Jurkat, Clone E6-1 (cell line): Measurements from ENCODE around the gene HLF.

ENCODE experiments used
- DNase-seq: peaks from one replicate; pipeline ENCODE4 v3.0.0-alpha.2; 2011; ENCODE audit warnings: low read depth, low spot score
- H3K4me3 ChIP-seq: 2 replicates; pipeline ENCODE4 v1.5.1; 2011; ENCODE audit warnings: mild to moderate bottlenecking, low read length, control low read depth, moderate library complexity

Gene HLF

DNA sequence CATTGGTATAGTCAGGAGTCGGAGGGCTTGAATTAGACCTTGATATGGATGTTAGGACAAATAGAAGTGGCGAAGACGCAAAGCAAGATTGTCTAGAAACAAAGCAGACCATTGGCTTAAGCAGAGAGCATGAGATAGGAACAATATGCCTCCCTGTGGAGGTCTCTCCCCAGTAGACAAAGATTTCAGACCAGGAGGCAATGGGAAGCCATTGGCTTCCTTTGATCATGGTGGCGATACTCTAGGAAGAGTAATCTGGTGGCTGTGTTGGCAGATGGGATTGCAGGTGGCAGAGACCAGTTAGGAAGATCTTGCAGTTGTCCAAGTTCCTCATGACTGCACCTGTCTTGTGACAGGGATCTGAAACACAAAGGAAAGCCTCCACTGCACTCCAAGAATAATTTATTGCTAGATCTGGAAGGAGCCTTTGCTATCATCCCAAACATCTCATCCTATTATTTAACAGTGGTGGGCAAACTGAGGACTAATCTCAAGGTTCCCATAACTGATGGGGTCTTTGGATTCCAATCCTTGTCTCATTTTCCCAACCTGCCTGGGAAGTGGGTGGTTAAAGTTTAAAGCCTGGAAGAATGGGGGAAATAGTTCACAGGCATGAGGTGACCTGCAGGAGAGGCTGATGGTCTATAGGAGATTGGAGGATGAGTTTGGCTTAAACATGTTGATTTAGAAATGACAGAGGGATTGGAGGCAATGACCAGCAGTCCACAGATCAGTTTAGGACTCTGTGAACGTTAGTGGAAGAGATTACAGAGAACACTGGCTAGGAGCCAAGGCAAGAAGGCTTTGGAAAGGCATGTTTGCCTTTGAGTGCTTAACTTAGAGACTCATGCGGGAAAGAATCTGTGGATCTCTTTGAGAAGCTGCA, 37.0 kb downstream of the HLF start:
- no peak overlapping the region for H3K4me3 ChIP-seq
- no peak for DNase-seq

DNA sequence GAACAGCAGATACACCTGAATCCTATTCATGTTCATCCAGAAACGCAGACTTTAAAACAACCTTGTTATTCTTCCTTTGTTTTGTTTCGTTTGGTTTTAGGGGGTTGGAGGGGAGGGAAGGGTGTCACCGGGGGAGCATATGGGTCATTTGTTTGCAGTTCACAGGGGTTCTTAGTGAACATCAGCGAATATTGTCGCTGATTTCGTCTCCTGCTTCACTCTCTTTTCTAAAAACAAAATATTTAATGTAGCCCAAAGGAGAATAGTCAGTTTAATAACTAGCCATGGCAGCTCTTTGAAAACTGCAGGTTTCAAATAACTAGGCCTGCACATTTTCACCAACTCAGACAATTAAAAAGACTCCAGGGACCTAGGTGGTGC, 37.6 kb downstream of the HLF start:
- DNase-seq: no peak
- H3K4me3 ChIP-seq: no peak overlapping the region

DNA sequence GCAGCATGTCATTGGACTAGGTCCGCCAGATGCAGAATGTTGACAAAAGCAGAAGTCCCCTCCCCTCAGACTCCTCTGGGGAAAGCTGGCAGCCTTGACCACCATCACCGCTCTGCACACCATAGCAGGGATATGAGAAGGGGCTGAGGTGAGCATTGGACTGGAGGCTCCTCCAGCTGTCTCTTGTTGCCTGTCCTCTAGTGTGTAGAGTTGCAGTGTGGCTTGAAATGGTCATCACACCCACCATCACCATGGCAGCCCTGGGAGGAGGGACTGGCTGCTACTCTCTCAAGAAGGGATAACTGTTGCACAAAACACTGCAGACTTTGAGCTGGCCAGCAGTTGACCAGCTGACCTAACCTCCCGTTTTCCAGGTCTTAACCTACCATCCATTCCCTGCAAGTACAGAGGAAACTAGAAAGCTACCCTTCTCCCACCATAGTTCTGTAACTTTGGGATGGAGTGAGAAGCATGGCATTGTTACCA, 38.3 kb downstream of the HLF start:
- H3K4me3 ChIP-seq: no peak overlapping the region
- DNase-seq: no peak

DNA sequence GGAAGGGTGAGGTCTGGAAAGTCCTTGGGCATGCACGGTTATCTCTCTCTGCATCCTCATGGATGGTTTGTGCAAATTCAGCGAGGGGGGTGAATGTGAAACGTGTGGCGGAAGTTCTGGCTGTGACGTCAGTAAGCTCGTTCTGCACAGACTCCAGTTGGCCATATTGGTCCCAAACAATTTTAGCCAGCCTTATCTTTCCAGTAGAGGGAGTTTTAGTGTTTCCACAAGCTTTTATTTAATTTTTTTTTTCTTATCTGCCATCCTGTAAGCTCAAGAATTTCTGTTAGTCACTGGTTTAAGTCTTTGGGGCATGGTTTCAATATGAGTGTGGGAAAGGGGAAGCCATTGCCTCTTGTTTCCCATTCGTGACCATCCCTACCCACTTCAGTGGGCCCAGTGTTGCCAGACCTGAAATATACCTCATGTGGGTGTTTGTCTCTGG, 39.0 kb downstream of the HLF start:
- DNase-seq: no peak
- H3K4me3 ChIP-seq: no peak overlapping the region

DNA sequence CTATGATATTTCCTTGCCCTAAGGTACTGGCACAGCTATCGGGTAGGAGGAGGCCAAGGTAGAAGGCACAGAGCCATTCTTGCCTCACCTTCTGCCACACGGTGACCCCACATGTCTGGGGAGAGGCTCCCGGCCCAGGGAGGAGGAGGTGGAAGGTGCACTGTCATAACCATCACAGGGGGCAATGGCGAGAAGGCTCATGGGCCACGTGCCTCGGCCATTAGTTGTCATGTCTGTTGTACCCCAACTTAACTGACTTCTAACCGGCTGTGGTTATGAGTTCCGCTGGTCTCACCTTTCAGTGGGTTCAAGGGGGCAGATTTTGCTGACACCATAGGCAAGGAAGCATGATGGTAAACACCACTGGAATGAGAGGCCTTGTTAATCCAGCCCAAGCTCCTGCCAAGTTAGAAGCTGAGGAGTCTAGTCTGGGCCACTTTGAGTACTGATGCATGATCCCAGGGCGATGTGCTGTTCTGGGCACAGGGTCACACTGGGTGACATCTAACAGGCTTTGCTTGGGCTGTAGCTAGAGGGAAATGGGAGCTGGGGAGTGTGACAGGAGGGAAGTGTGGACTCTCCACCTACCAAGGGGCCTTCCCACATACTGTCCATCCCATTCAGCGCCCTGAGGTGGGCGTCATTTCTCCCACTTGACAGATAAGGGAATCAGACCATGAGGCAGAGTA, 39.6 kb downstream of the HLF start:
- H3K4me3 ChIP-seq: no peak overlapping the region
- no peak for DNase-seq

DNA sequence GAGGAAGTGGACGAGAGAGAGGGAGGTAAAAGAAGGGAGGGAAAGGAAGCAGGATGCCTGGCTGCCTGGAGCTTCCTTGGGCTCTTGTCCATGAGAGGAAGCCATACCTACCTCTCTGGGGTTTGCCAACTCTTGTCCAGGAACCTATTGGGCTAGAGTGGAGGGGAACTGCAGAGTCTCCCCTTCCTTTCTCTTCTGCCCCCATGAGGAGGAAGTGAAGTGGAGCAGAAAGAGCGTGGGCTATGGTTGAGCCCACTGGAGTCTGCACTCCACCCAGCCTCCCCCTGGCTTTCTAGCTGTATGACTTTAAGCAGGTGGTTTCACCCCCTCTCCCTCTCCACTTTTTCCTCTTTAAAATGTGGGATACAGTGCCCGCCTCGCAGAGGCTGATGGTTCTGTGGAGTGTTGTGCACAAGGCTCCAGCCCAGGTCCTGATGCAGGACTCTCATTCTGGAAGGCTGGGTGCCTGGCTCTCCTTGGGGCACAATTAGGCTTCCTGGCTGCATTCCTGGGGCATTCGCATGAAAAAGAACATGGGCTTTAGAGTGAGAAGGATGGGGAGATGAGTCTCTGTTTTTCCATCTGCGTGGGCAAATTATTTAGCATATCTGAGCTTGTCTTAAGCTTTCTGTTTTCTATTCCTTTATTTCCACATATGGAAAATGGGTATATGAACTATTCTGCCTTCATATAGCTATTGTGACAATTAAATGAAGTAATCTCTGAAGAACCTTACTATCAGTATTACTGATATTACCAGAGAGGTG, 40.7 kb downstream of the HLF start:
- no peak overlapping the region for H3K4me3 ChIP-seq
- DNase-seq: no peak

DNA sequence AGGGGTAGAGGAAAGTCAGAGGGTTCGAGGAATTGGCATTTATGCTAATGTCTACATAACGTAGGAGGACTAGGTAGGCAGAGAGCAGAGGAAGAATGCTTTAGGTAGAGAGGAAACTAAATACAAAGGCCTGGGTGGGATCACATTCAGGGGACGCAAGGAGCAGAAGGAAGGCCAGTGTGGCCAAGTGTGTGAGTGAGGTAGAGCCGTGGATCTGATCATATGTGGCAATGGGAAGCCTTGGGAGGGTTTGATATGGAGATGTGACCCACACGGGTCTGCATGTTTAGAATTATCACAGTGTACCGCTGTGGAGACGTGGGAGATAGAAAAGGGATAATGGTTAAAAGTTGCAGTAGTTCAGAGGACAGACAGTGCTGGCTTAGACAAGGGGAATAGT, 43.1 kb downstream of the HLF start:
- DNase-seq: no peak

DNA sequence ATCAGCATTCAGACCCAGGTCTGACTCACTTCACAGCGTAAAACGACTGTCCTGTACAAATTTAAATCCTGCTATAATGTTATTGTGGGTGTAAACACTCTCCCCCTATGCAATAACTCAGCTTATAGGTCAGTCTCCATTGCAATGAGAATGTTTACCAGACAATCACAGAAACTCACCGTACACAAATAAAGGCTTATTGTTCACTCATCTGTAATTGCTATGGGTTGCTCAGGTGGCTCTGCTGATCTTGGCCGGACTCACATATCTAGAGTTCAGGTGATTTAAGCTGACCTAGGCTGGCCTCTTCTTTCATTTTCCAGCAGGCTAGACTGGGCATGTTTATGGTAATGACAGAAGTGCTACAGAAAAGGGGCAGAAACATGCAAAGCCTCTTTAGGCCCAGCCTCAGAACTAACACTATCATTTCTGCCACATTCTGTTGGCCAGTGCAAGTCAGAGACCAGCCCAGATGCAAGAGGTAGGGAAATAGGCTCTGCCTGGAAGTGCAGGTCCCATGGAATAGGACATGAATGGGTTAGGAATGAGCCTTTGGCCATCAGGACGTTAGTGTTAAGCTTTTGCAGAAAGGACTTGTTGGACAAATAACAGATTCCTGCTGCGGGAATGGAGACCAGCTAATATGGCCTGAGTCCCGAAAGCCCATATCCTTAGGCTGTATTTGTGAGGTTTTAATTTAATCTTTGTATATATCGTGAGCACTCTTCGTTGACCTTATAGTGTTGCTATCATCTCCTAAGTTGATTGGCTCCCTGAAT, 44.0 kb downstream of the HLF start:
- DNase-seq: no peak

More for the DNA sequence above, 43.1 kb downstream of the HLF start:
- no peak overlapping the region for H3K4me3 ChIP-seq

DNA sequence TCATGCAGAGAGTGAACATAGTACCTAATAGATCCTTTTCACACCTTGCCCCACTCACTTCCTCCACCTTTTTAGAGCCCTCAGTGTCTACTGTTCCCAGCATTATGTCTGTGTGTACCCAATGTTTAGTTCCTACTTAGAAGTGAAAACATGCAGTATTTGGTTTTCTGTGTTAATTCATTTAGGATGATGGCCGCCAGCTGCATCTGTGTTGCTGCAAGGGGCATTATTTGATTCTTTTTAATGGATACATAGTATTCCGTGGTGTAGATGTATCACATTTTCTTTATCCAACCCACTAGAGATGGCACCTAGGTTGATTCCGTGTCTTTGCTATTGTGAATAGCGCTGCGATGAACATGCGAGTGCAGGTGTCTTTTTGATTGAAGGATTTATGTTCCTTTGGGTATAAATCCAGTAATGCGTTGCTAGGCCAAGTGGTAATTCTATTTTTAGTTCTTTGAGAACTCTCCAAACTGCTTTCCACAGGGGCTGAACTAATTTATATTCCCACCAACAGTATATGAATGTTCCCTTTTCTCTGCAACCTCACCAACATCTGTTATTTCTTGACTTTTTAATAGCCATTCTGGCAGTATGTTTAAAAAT, 47.1 kb downstream of the HLF start:
- no peak overlapping the region for H3K4me3 ChIP-seq
- no peak for DNase-seq

More for the DNA sequence above, 44.0 kb downstream of the HLF start:
- no peak overlapping the region for H3K4me3 ChIP-seq

DNA sequence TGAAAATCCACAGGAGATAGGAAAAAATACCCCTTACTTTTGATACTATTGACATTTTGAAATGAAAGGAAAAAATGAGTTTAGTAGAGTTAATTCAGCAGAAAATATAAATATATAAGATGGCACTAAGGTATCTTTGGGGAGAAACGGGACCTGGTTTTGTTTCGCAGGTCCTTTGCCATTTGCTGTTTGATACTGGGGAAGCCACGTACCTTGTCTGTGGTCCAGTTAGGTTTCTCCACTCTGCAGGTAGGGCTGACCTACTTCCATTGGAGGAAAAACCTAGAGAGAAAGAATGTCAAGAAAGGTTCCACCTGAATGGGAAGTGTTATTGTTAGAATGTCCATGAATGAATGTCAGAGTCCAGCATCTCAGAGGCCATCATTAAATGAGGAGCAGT, 48.1 kb downstream of the HLF start:
- H3K4me3 ChIP-seq: no peak overlapping the region
- no peak for DNase-seq

DNA sequence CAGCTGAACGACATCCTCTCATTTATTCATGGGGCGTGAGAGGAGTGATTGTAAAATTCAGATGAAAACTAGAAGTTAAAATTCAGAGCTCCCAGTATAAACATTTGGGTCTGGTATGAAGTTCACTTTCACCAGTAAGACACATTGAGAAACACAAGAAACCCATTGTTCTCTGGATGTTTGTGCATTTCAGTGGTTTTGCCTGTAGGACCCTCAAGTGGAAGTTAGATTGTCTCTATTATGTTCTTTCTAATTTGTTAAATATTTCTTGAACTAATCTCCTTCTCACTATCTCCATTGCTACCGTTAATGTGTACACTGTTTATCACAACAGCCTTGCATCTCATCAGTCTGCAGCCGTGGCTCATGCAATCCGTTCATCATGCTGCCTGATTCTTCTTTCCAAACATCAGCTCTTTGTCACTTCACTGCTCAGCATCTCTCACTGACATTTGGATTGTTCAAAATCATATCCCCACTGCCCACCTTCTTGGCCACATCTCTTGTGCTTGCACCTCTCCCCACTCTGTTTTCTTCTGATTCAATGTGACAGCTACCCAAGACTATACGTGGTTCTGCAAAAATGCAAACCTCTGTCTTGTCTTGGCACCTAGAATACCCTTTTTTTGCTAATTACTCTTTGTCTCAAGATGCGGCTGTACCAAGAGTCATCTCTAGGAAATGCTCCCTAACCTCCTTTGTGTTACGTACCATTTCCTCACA, 49.5 kb downstream of the HLF start:
- no peak for DNase-seq
- H3K4me3 ChIP-seq: no peak overlapping the region

DNA sequence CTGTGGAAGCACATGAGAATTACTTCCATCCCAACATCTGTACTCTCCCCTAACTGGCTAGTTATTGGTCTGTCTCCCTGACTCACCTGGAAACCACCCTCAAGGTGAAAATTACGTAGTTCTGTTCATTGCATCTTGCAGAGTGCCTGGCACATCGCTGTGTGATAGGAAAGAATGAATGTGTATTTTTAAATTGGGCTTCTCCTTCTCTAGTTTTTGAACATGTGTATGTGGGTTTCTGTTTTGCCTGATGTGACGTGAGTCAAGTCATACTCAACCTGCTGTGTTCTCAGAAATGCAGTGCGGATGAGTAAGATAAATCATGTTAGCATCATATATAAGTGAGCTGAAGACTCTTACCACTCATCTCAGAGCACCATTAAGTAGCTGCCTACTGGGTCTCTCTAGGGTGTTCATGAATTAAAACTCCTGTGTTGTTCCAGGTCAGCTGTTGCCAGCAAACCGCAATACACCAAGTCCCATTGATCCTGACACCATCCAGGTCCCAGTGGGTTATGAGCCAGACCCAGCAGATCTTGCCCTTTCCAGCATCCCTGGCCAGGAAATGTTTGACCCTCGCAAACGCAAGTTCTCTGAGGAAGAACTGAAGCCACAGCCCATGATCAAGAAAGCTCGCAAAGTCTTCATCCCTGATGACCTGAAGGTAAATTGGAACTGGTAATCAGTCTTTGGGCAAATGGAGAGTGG, 50.2 kb downstream of the HLF start:
- H3K4me3 ChIP-seq: no peak overlapping the region
- no peak for DNase-seq

DNA sequence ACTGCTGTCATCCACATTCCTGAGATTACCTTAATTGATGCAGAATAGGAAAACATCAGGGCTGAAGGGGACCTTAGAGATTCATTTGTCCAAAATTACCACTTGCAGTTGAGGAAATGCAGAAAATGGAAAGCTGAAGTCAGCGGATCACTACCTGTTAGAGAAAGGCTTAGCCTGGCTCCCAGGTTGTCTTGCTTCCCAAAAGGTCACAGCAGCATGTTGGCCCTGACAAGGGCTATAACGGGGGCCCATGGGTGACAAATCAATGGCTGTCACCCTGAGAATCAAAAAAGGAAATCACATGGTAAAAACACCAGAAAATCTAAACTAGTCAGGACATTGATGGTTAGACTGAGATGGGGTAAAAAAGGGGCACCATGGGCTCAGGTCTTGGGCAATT, 51.7 kb downstream of the HLF start:
- no peak for DNase-seq
- H3K4me3 ChIP-seq: no peak overlapping the region

DNA sequence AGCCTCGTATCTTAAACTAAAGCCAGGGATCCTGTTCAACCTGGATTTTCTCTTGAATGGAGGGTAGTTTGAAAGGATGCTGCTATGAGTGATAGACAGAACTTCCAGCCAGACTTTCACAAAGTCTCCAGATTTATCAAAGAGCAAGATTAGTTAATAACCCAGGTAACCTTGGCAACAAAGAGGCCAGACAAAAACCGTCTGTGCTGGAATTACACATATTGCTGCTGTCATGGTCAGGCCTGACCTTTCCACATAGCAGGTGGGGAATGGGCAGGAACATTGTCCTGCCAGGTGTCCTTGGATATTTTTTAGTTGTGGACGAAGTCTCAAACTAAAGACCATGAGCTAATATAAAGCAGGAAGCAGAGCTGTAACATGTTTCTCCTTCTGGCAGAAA, 52.5 kb downstream of the HLF start:
- no peak for DNase-seq
- no peak overlapping the region for H3K4me3 ChIP-seq

DNA sequence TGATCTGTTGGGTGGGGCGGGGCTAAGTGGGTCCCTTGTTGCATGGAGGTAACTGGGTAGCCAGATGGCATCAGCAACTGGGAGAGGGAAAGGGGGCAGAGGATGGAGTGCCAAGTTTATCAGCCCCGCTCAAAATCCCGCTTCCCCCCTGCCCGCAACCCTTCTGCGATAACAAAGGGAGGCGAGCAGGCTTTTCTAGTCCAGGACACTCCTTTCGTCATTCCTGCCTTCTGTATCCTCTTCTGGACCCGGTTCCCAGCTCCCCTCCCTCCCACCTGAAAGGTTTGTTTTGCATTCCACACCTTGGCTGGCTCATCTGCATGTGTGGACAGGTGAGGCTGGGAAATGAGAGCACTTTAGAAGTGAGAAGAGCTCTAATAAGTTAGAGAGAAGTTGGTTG, 53.3 kb downstream of the HLF start:
- no peak for DNase-seq
- no peak overlapping the region for H3K4me3 ChIP-seq

DNA sequence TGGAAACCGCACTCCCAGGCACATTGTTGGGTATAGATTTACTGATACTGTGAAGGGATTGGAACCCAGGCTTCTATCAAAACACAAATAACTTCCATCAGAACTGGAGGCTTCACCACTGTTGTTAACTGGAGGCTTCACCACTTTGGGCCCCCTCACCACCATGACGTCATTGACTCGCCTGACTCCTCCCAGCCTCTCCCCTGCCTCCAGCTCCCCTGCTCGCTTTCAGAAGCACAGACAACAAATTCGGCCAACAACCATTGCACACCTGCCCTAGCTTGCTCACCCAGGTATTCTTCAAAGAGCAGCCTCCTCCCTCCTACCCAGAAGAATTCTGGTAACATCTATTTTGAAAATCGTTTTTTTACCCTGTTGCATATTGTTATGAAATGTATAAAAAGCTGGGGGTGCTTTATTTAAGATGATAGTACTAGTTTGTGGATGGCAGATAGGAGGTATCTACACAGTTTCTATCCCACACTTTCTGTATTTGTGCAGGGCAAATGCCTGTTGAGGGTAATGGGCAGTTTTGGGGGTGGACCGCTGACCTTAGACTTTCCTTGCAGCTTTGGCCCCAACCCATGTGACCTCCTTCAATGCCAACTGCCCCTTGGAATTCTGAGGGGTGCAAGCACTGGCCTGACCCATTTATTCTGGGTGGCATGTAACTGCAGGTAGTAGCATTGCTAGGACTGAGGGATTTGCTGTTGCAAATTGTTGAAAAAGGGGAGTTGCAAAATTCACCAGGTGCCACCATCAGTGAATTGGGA, 54.1 kb downstream of the HLF start:
- DNase-seq: no peak
- H3K4me3 ChIP-seq: no peak overlapping the region
